Endothelial cell of umbilical vein (primary cell): Measurements from ENCODE around the gene FAAH. TPM values are rescaled to one million over a fixed set of nuclear protein-coding genes. Genes with fewer than 3 reads are reported as not detected.

Source experiments
- BruUV-seq: library from RNA; stranded (reverse); fragments of 400-500 nt; replicated peaks from 2 replicates; lab custom pipeline; 2021; lab: Mats Ljungman, UMichigan
- CTCF ChIA-PET: fragments of 300-600, 350-600 bp; sonication (Branson Sonifier 250); formaldehyde crosslinking; loops from one replicate; lab custom pipeline; 2021; ENCODE audit warnings: antibody characterized with exemption, inconsistent platforms; lab: Charles Lee
- POLR2A ChIA-PET: fragments of 300-600, 350-600 bp; sonication (Branson Sonifier 250); formaldehyde crosslinking; loops from one replicate; lab custom pipeline; 2021; ENCODE audit warnings: antibody characterized with exemption, inconsistent platforms; lab: Charles Lee
- DNase-seq: peaks from one replicate; pipeline ENCODE4 v3.0.0-alpha.2; 2011; ENCODE audit warnings: low read depth, low spot score
- FAIRE-seq: peaks from 2 replicates; lab custom pipeline; 2011; peaks lifted over from hg19 to GRCh38; lab: Jason Lieb, UNC
- H2AFZ ChIP-seq: 2 replicates; pipeline ENCODE4 v1.6.0; 2012; ENCODE audit warnings: low read depth, low read length, control low read depth, inconsistent platforms
- H3K27ac ChIP-seq: 2 replicates; pipeline ENCODE4 v1.5.1; 2011; ENCODE audit warnings: low read depth, mild to moderate bottlenecking, control low read depth, low read length, moderate library complexity; ENCODE audit not compliant: insufficient read depth
- H3K27me3 ChIP-seq, 2 experiments: 2 replicates each; pipeline versions ENCODE4 v1.6.0 to v1.6.1; 2011; ENCODE audit warnings: low read length in 2 of 2, mixed read lengths in 1 of 2; ENCODE audit not compliant: control insufficient read depth in 2 of 2, insufficient read depth in 2 of 2
- H3K36me3 ChIP-seq, 2 experiments: 2 replicates in 1 of 2; 3 replicates in 1 of 2; pipeline ENCODE4 v1.5.1; 2011; ENCODE audit warnings: low read length in 2 of 2, mild to moderate bottlenecking in 1 of 2, moderate library complexity in 1 of 2; ENCODE audit not compliant: control insufficient read depth in 2 of 2, insufficient read depth in 2 of 2; ENCODE audit errors: extremely low read depth in 1 of 2
- H3K4me1 ChIP-seq: 3 replicates; pipeline ENCODE4 v1.5.1; 2011; ENCODE audit warnings: mild to moderate bottlenecking, low read length; ENCODE audit not compliant: control insufficient read depth, insufficient read depth; ENCODE audit errors: extremely low read depth
- H3K4me2 ChIP-seq: 2 replicates; pipeline ENCODE4 v1.6.1; 2011; ENCODE audit warnings: low read length, control low read depth, mixed read lengths; ENCODE audit not compliant: insufficient read depth
- H3K4me3 ChIP-seq, 3 experiments: fragments of 200-600 bp in 1 of 3; sonication (generic), shearing (Covaris generic) in 1 of 3; replicated peaks in 1 of 3; 2 replicates each; pipeline ENCODE4 v1.5.1; 2011 to 2016; ENCODE audit warnings: control low read depth in 3 of 3, low read length in 3 of 3, mild to moderate bottlenecking in 2 of 3, inconsistent platforms in 1 of 3, low read depth in 1 of 3, moderate library complexity in 1 of 3; ENCODE audit not compliant: insufficient read depth in 1 of 3
- H3K79me2 ChIP-seq: 2 replicates; pipeline ENCODE4 v1.6.0; 2012; ENCODE audit warnings: low read length, inconsistent platforms; ENCODE audit not compliant: control insufficient read depth, insufficient read depth
- H3K9ac ChIP-seq: replicated peaks from 2 replicates; pipeline ENCODE3; 2011; ENCODE audit warnings: low read length, control low read depth; ENCODE audit not compliant: insufficient read depth; ENCODE audit errors: extremely low read depth
- H3K9me1 ChIP-seq: replicated peaks from 3 replicates; pipeline ENCODE4 v1.6.0; 2011; ENCODE audit warnings: mild to moderate bottlenecking, low read length; ENCODE audit not compliant: control insufficient read depth, insufficient read depth; ENCODE audit errors: extremely low read depth
- H3K9me3 ChIP-seq: replicated peaks from 2 replicates; pipeline ENCODE4 v1.5.1; 2012; ENCODE audit warnings: low read length, inconsistent platforms; ENCODE audit not compliant: control insufficient read depth, insufficient read depth
- H4K20me1 ChIP-seq: replicated peaks from 2 replicates; pipeline ENCODE3; 2011; ENCODE audit warnings: mild to moderate bottlenecking, low read length; ENCODE audit not compliant: control insufficient read depth, insufficient read depth; ENCODE audit errors: extremely low read depth
- EZH2 ChIP-seq: IDR thresholded peaks from 2 replicates; pipeline ENCODE4 v1.6.1; 2012; ENCODE audit warnings: borderline replicate concordance, low read depth, mild to moderate bottlenecking, moderate library complexity, low read length, inconsistent platforms; ENCODE audit not compliant: severe bottlenecking
- FOS ChIP-seq: IDR thresholded peaks from 2 replicates; pipeline ENCODE4 v1.6.1; 2011; ENCODE audit warnings: mild to moderate bottlenecking, low read length, moderate library complexity, borderline replicate concordance; ENCODE audit not compliant: insufficient read depth
- GATA2 ChIP-seq: IDR thresholded peaks from 2 replicates; pipeline ENCODE4 v1.7.0; 2011; ENCODE audit warnings: low read depth, mild to moderate bottlenecking, moderate library complexity, mixed read lengths, low read length; ENCODE audit not compliant: insufficient read length, insufficient read depth
- JUN ChIP-seq: IDR thresholded peaks from 2 replicates; pipeline ENCODE4 v1.6.1; 2011; ENCODE audit warnings: borderline replicate concordance, low read depth; ENCODE audit not compliant: insufficient read length, insufficient read depth
- MYC ChIP-seq: IDR thresholded peaks from one replicate; pipeline ENCODE4 v1.6.1; 2011; ENCODE audit warnings: mild to moderate bottlenecking, low read depth, low read length
- POLR2A ChIP-seq: IDR thresholded peaks from 2 replicates; pipeline ENCODE4 v1.6.1; 2012; ENCODE audit warnings: low read depth, mild to moderate bottlenecking, control low read depth, low read length
- POLR2AphosphoS5 ChIP-seq: IDR thresholded peaks from 2 replicates; pipeline ENCODE4 v1.6.1; 2012; ENCODE audit warnings: low read depth, mild to moderate bottlenecking, control low read depth, low read length, moderate library complexity; ENCODE audit not compliant: insufficient read depth
- dilution Hi-C: fragments of 300-500 bp; cut with MboI; formaldehyde crosslinking; loops from one replicate; pipeline ENCODE4 v1.15.0; 2019; ENCODE audit warnings: low sequenced_read_pairs; ENCODE audit not compliant: extremely low pct_ligation_motif_present
- intact Hi-C: fragments of 100-400 bp; cut with micrococcal nuclease; formaldehyde crosslinking; loops from one replicate; pipeline ENCODE4 v1.10.0; 2022
- polyA plus RNA-seq, 4 experiments: library from polyadenylated mRNA; depleted of rRNA in 3 of 4; stranded (reverse) in 3 of 4; unstranded in 1 of 4; fragments of >200 nt; gene quantifications; 2 replicates each; pipeline versions ENCODE4 v1.2.1 to v1.2.3, GENCODE V29; 2011 to 2012; ENCODE audit warnings: missing spikeins in 1 of 4
- total RNA-seq: library from RNA; stranded (reverse); gene quantifications from 2 replicates; pipeline ENCODE4 v1.2.3, GENCODE V29; 2021
- TF ChIP-seq, protein P1 (sequence below), 2 donors: IDR thresholded peaks; 1 replicate in 1 of 2; 2 replicates in 1 of 2; pipeline ENCODE4 v1.5.1; 2011; ENCODE audit warnings: low read length in 2 of 2, mild to moderate bottlenecking in 2 of 2, moderate library complexity in 2 of 2, control low read depth in 1 of 2, inconsistent platforms in 1 of 2, low read depth in 1 of 2; ENCODE audit not compliant: insufficient read depth in 1 of 2; ENCODE audit errors: extremely low read depth in 1 of 2
- TF ChIP-seq, protein P2 (sequence below): IDR thresholded peaks from 2 replicates; pipeline ENCODE4 v1.6.1; 2011; ENCODE audit not compliant: insufficient read depth, insufficient read length

Gene FAAH
- total and polyA plus RNA-seq, 2 donors (not counting 3 experiments of a cell fraction or from before 2014, with no cell fraction given), result 0.47 to 1.5 TPM

DNA sequence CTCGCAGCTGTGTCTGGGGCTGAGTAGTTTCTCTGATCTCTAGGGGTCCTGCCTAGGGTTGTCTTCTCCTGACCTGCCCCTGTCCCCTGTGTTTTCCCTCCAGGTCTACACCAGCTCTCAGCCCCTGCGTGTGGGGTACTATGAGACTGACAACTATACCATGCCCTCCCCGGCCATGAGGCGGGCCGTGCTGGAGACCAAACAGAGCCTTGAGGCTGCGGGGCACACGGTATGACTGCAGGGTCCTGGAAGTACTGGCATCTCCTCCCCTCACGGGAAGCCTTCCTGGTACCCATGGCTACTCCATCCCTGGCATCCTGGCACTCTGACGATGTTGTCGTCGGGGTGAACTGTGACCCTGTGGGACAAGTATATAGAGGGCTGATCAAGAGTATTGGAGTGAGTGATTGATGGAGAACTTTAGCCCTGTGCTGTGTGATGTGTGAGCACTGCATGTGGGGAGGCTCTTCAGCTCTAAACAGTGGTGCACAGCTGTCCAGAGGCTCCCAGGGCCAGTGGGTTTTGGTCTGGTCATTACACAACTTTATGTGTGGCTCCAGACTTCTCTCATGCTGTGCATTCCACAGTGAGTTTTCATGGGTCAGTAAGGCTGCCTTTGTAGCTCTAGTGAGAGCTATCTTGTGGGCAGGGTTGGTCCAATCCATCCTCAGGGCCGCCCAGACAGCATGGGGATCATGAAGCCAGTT, 14.4 kb downstream of the FAAH start:
- TF ChIP-seq, protein P1, sequence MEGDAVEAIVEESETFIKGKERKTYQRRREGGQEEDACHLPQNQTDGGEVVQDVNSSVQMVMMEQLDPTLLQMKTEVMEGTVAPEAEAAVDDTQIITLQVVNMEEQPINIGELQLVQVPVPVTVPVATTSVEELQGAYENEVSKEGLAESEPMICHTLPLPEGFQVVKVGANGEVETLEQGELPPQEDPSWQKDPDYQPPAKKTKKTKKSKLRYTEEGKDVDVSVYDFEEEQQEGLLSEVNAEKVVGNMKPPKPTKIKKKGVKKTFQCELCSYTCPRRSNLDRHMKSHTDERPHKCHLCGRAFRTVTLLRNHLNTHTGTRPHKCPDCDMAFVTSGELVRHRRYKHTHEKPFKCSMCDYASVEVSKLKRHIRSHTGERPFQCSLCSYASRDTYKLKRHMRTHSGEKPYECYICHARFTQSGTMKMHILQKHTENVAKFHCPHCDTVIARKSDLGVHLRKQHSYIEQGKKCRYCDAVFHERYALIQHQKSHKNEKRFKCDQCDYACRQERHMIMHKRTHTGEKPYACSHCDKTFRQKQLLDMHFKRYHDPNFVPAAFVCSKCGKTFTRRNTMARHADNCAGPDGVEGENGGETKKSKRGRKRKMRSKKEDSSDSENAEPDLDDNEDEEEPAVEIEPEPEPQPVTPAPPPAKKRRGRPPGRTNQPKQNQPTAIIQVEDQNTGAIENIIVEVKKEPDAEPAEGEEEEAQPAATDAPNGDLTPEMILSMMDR (IDR thresholded peaks at IDR 0.05; ENCODE audit: extremely low read depth in 1 of 2, insufficient read depth in 1 of 2, low read depth in 1 of 2, low read length in 2 of 2), result no peak
- TF ChIP-seq MYC (no peak), POLR2A (no peak), EZH2 (no peak), JUN (no peak), FOS (no peak), GATA2 (no peak), POLR2AphosphoS5 (no peak)
- TF ChIP-seq, protein P2, sequence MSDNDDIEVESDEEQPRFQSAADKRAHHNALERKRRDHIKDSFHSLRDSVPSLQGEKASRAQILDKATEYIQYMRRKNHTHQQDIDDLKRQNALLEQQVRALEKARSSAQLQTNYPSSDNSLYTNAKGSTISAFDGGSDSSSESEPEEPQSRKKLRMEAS, result no peak
- FAIRE-seq (no peak), DNase-seq (no peak)
- Histone ChIP-seq H3K79me2 (no peaks in the 10 kb centered on the region), H3K4me3 (no peak overlapping the region), H3K9me3 (no peaks in the 10 kb centered on the region), H3K27ac (no peak overlapping the region), H3K27me3 (peaks cover 0 to 1% of the 10 kb centered on the region in 2 experiments), H3K9ac (no peak overlapping the region), H3K36me3 (no peaks in the 10 kb centered on the region), H3K4me2 (no peak overlapping the region), H3K9me1 (no peaks in the 10 kb centered on the region), H3K4me1 (no peaks in the 10 kb centered on the region), H4K20me1 (no peaks in the 10 kb centered on the region), H2AFZ (no peak overlapping the region)
- intact Hi-C loops (no loop called here), dilution Hi-C loops (no loop called here)
- CTCF ChIA-PET, result interaction anchor here (0.8 to 1.8 kb wide), 4 partner anchors 11 to 118 kb away, joined by 3 to 12 read pairs (median 3); no protein-coding TSS in a partner anchor
- POLR2A ChIA-PET, result no interaction called here
- BruUV-seq, result no TSS peak
